Measurements from ENCODE around the gene THAP6.

DNA sequence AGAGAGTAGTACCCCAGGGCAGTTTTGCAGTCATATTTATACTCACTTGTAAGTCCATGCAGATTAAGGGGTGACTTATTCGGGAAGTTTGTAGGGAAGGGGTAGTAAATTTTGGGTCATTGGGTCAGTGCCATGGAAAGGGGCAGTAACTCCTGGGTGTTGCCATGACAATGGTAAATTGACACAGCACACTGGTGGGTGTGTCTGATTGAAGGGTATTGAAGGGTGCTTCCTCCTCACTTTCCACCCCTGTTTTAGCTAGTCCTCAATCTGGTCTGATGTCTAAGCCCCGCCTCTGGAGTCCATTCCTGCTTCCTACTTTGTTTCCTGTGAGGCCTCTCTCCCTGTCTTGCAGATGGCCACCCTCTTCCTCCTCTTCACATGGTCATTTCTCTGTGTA lies 53.5 kb downstream of the THAP6 start:
- TF ChIP-seq CTCF (IDR thresholded peaks at IDR 0.05) (no peak), POLR2A (IDR thresholded peaks at IDR 0.05) (no peak), POLR2AphosphoS5 (IDR thresholded peaks at IDR 0.05) (no peak)

All from suprapubic skin (tissue), 4 donors.